Measurements from ENCODE around the gene PFKP. TPM values are rescaled to one million over a fixed set of nuclear protein-coding genes. Genes with fewer than 3 reads are reported as not detected.
A peak's percentile ranks its signal among the peaks of the same experiment; 100 is the strongest.

PFKP gene
- total and polyA plus RNA-seq, 2 experiments from 2014 or later, result 639 to 781 TPM

- peak overlapping the region; percentile 82 for H3K27ac ChIP-seq
- no peak for TF ChIP-seq CTCF (IDR thresholded peaks at IDR 0.05; ENCODE audit: low read depth, low read length)
- no peaks in the 10 kb centered on the region for H3K9me3 ChIP-seq (ENCODE audit: low read depth)
- H3K27me3 ChIP-seq, result no peaks in the 10 kb centered on the region
- DNase-seq (ENCODE audit: low read depth in 1 of 2, low spot score in 1 of 2), result no peak
- no peaks in the 10 kb centered on the region for H3K36me3 ChIP-seq
- peaks cover 35% of the 10 kb centered on the region for H3K4me1 ChIP-seq (ENCODE audit: low read depth)
- H3K4me3 ChIP-seq, result no peak overlapping the region
Observed at GRCh38 chr10:3054183-3054850, 13.0 kb upstream of the PFKP start.

GRCh38 chr10:3054851-3055199 lies 12.5 kb upstream of the PFKP start:
- Histone ChIP-seq H3K36me3 (no peaks in the 10 kb centered on the region), H3K9me3 (ENCODE audit: low read depth) (no peaks in the 10 kb centered on the region), H3K27me3 (no peaks in the 10 kb centered on the region), H3K27ac (peak overlapping the region; percentile 82), H3K4me1 (ENCODE audit: low read depth) (peaks cover 35% of the 10 kb centered on the region), H3K4me3 (no peak overlapping the region)
- TF ChIP-seq CTCF (IDR thresholded peaks at IDR 0.05; ENCODE audit: low read depth, low read length), result no peak
- DNase-seq (ENCODE audit: low read depth in 1 of 2, low spot score in 1 of 2), result peak in 1 of 2 donors; percentile 42

- no peaks in the 10 kb centered on the region for H3K27me3 ChIP-seq
- H3K36me3 ChIP-seq, result no peaks in the 10 kb centered on the region
- peaks cover 35% of the 10 kb centered on the region for H3K4me1 ChIP-seq (ENCODE audit: low read depth)
- no peak overlapping the region for H3K4me3 ChIP-seq
- DNase-seq (ENCODE audit: low read depth in 1 of 2, low spot score in 1 of 2), result no peak
- H3K9me3 ChIP-seq (ENCODE audit: low read depth), result no peaks in the 10 kb centered on the region
- peak overlapping the region; percentile 82 for H3K27ac ChIP-seq
- TF ChIP-seq CTCF (IDR thresholded peaks at IDR 0.05; ENCODE audit: low read depth, low read length), result no peak
Observed at GRCh38 chr10:3056280-3057037, 10.9 kb upstream of the PFKP start.

GRCh38 chr10:3057946-3058345 lies 9.4 kb upstream of the PFKP start:
- no peaks in the 10 kb centered on the region for H3K9me3 ChIP-seq (ENCODE audit: low read depth)
- no peaks in the 10 kb centered on the region for H3K27me3 ChIP-seq
- no peak for DNase-seq (ENCODE audit: low read depth in 1 of 2, low spot score in 1 of 2)
- no peak overlapping the region for H3K4me3 ChIP-seq
- TF ChIP-seq CTCF (IDR thresholded peaks at IDR 0.05; ENCODE audit: low read depth, low read length), result no peak
- peak overlapping the region; percentile 30 for H3K27ac ChIP-seq
- no peaks in the 10 kb centered on the region for H3K36me3 ChIP-seq
- peaks cover 33% of the 10 kb centered on the region for H3K4me1 ChIP-seq (ENCODE audit: low read depth)

GRCh38 chr10:3059974-3060373 lies 7.4 kb upstream of the PFKP start:
- no peaks in the 10 kb centered on the region for H3K36me3 ChIP-seq
- H3K4me3 ChIP-seq, result no peak overlapping the region
- H3K27ac ChIP-seq, result no peak overlapping the region
- no peak for TF ChIP-seq CTCF (IDR thresholded peaks at IDR 0.05; ENCODE audit: low read depth, low read length)
- no peak for DNase-seq (ENCODE audit: low read depth in 1 of 2, low spot score in 1 of 2)
- H3K27me3 ChIP-seq, result no peaks in the 10 kb centered on the region
- H3K9me3 ChIP-seq (ENCODE audit: low read depth), result no peaks in the 10 kb centered on the region
- H3K4me1 ChIP-seq (ENCODE audit: low read depth), result peaks cover 29% of the 10 kb centered on the region

All from cardiac muscle cell (in vitro differentiated cells and primary cell).